Stimulated activated CD8-positive, alpha-beta memory T cell treated with anti-CD3 and anti-CD28 coated beads, Interleukin-4, amount 100 ng/mL, for 4 hours (primary cell): ENCODE results near the gene ABCC12.
A peak's percentile ranks its signal among the peaks of the same experiment; 100 is the strongest.

Experiments
- DNase-seq, 2 donors: peaks; one replicate each; pipeline ENCODE4 v3.0.0-alpha.2; 2020; ENCODE audit warnings: low read depth in 2 of 2, low spot score in 1 of 2

ABCC12 gene

DNA sequence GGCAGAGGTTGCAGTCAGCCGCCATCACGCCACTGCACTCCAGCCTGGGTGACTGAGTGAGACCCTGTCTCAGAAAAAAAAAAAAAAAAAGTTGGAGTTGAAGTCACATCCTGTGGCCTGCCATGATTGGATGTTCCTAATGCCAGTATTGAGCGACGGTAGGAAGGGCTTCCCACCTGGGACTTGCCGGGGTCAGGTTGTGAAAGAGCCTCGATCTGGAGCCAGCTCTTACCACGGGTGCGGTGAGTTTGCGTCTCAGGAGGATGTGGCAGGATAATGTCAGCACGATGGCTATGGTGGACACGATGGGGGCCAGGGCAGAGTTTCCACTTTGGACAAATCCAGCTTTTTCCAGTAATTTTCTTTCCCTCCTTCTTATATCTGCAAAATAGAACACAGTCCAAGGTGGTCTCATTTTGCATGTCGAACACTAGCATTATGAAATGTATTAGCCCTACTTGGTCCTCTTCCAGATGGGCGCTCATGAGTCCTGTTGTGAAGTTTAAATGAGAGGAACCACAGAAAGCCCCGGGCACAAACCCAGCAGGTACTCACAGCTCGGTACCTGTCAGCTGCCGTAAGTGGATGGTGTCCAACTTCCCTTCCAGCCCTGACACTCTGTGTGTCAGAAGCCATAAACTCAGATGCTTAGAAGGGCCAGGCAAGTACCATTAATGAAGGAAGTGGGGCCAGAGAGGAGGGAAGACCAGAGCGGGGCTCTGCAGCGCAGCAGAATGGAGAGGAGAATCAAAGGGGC, 22.2 kb downstream of the ABCC12 start:
- DNase-seq: no peak

DNA sequence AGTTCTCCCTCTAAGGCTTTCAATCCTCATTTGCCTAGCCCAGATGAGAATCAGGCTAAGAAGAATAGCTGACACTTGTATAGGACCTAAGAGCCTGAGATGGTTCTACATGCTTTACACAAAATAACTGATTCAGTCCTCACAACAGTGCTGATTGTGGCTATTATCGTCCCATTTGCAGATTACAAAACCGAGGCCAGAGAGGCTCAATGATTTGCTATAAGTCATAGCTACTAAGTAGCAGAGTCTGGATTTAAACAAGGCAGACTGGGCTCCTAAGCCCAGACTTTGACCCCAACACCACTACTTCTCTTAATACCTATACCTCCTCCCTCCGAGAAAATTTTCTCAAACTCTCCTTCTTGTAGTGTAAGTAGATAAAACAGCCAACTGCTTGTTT, 23.1 kb downstream of the ABCC12 start:
- DNase-seq: no peak

- DNase-seq: no peak
Observed at GRCh38 chr16:48131201-48131935, 24.4 kb downstream of the ABCC12 start.

- DNase-seq: no peak
Observed at GRCh38 chr16:48129926-48130325, 25.9 kb downstream of the ABCC12 start.

DNA sequence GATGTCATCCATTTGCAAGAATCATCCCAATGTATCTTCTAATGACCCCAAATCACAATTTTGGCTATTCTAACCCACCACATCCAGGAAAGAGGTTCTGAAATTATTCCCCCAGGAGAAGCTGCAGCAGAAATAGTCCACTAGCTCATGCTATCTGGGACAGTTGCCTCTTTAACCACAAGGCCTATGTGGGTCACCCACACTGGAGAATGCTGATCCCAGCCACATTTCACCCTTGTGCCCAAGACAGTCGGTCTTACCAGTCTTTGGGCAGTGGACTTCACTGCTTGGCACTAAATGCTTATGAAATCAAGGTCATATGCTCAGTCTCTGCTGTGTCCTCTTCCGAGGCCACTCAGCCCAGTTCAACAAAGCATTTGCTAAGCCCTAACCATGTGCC, 27.0 kb downstream of the ABCC12 start:
- no peak for DNase-seq

GRCh38 chr16:48126801-48127644, 28.8 kb downstream of the ABCC12 start:
- no peak for DNase-seq

- no peak for DNase-seq
Observed at GRCh38 chr16:48125888-48126287, 29.9 kb downstream of the ABCC12 start.

- no peak for DNase-seq
Observed at GRCh38 chr16:48124266-48124665, 31.5 kb downstream of the ABCC12 start.

DNA sequence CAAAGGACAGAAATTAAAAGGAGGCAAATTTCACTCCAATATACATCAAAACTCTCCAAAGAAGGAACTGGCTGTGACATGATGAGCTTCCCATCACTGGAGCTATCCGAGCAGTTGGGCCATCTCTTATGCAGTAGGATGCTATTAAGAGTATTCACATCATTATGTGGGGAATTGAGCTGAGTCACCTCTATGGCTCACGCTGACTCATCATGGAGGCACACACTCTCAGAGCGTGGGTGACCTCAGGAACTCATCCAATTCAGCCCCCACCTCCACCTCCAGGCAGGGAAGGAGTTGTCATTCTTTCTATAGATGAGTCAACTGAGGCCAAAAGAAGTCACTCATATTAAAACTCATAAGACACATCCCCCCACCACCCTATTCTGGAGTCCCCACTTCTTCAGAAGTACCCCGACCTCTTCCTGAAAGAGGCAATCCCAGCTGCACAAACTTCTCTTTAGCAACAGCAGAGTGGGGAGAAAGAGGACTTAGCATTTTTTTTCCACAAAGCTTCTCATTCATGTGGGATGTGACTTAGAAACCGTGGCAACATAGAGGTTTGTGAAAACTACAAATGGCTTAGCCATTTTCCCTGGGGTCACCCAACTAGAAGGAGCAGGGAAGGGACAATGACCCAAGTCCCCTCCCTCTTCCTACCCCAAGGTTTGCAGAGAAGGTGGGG, 32.5 kb downstream of the ABCC12 start:
- peak in 1 of 2 donors; percentile 6 for DNase-seq

GRCh38 chr16:48121276-48121675, 34.5 kb downstream of the ABCC12 start:
- DNase-seq: no peak

DNA sequence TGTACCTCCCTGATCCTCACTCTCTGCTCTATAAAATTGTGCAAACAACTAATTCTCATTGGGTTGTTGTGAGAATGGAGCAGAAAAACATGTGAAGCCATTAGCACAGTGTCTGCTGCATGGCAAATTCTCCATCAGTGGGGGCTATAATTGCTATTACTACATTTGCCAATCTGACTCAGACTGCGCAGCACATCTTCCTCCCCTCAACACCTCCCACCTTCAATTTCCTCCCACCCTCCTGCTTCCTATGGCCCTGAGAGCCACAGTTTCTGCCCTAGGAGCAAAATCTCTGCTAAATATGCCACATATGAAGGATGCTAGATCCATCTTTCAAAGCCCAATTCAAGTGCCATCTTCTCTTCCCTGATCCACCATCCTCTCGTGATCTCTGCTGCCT, 37.0 kb downstream of the ABCC12 start:
- no peak for DNase-seq

GRCh38 chr16:48117217-48118105, 38.3 kb downstream of the ABCC12 start:
- DNase-seq: peak in 1 of 2 donors; percentile 17

DNA sequence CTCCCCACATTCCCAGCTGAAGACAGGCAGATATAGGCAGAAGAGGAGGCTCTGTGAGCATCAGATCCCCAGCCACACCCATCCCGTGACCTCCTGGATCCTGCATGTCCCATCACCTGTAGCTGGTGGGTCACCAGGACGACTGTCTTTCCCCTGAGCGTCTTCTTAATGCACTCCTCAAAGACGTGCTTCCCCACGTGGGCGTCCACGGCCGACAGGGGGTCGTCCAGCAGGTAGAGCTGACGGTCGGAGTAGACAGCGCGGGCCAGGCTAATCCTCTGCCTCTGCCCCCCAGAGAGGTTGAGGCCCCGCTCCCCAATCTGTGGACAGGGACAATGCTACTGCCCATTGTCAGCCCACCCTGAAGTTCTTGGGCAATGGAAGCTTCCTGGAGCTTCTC, 40.5 kb downstream of the ABCC12 start:
- DNase-seq: no peak

- DNase-seq: no peak
Observed at GRCh38 chr16:48114410-48114809, 41.4 kb downstream of the ABCC12 start.

DNA sequence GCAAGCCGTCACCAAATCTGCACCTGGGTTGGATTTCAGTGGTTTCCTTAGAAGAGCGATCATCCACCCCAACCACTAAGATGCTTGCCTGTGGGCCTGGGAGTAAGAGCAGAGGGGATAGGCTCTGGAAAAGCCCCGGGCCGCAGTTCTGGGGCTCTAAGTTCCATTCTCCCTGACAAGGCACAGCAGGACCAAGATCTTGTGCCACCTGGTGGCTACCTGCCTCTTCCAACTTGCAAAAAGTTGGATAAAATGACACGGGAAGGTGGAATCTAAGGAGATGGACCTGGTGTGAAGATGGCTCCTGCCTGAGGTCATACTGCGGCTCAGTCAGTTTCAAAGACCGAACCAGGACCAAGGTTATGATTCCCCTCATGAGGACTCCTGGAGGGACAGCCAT, 42.3 kb downstream of the ABCC12 start:
- DNase-seq: no peak

- DNase-seq: no peak
Observed at GRCh38 chr16:48113001-48113400, 42.8 kb downstream of the ABCC12 start.

GRCh38 chr16:48112600-48112999, 43.2 kb downstream of the ABCC12 start:
- DNase-seq: no peak

- no peak for DNase-seq
Observed at GRCh38 chr16:48110982-48111381, 44.8 kb downstream of the ABCC12 start.

DNA sequence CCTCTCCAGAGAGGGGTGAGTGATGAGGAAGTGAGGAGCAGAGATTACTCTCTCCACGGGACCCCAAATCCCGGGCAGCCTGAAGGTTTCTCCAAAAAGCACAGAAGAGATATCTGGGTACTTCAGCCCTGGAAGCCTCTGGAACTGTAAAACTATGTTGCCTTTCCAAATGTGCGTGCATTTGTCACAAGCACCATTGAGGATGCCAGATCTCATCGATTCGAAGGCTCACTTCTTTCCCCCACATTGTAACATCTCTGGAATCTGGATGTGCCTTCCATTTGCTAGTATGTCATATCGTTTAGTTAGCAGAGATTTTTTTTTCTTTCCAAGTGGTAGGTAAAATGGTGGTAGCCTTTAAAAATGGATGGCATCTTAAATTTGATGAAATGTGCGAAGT, 45.8 kb downstream of the ABCC12 start:
- DNase-seq: no peak

DNA sequence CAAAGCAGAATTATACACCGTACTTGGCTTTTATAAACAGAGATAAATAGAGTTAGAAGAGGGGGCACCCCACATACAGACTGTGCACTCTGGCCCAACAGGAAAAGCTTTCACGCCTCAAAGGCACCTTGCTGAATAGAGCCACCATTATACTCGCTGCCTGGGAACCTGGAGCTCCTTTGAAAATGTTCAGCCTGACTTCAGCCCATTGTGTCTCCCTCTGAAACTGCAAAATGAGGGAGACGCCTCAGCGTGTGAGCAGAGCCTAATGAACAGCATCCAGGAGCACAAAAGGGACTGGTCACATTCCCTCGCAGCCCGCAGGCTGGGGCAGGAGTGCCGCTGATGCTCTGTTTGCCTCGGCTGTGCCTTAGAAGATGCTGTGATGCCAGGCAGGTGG, 46.3 kb downstream of the ABCC12 start:
- DNase-seq: no peak
